Stomach (tissue), 9 donors: ENCODE data around the gene AIG1. TPM values are rescaled to one million over a fixed set of nuclear protein-coding genes. Genes with fewer than 3 reads are reported as not detected.

ENCODE experiments used
- DNase-seq, 2 donors: peaks; one replicate each; pipeline versions ENCODE4 v3.0.0 to v3.0.0-alpha.2; 2013 to 2019
- H3K27ac ChIP-seq, 5 donors: fragments of 200-600 bp in 4 of 5; sonication (generic) in 4 of 5; one replicate each; pipeline ENCODE4 v1.5.1; 2013 to 2019; ENCODE audit warnings: mild to moderate bottlenecking in 1 of 5, moderate library complexity in 1 of 5
- H3K27me3 ChIP-seq, 3 donors: fragments of 200-600 bp; sonication (generic); one replicate each; pipeline ENCODE4 v1.5.1; 2017 to 2019; ENCODE audit warnings: mixed run types in 1 of 3
- H3K36me3 ChIP-seq, 4 donors: fragments of 200-600 bp; sonication (generic); 1 replicate in 3 of 4; 2 replicates in 1 of 4; pipeline ENCODE4 v1.5.1; 2016 to 2019
- H3K4me1 ChIP-seq, 4 donors: fragments of 200-600 bp; sonication (generic); one replicate each; pipeline ENCODE4 v1.5.1; 2016 to 2019
- H3K4me3 ChIP-seq, 4 donors: fragments of 200-600 bp; sonication (generic) in 3 of 4; one replicate each; pipeline ENCODE4 v1.5.1; 2016 to 2019; ENCODE audit warnings: mild to moderate bottlenecking in 1 of 4
- H3K9me3 ChIP-seq, 4 donors: fragments of 200-600 bp; sonication (generic); one replicate each; pipeline ENCODE4 v1.5.1; 2016 to 2019
- EP300 ChIP-seq: sonication (generic); formaldehyde crosslinking; IDR thresholded peaks from one replicate; pipeline ENCODE4 v1.6.1; 2017; ENCODE audit warnings: antibody characterized with exemption
- POLR2A ChIP-seq, 4 donors: fragments of 450-650 bp; IDR thresholded peaks; one replicate each; pipeline ENCODE4 v1.6.1; 2016; ENCODE audit warnings: antibody characterized with exemption in 4 of 4, control low read depth in 2 of 4, mild to moderate bottlenecking in 1 of 4, moderate library complexity in 1 of 4
- POLR2AphosphoS5 ChIP-seq, 3 donors: sonication (generic); formaldehyde crosslinking; IDR thresholded peaks; one replicate each; pipeline ENCODE4 v1.6.1; 2016; ENCODE audit warnings: antibody characterized with exemption in 3 of 3
- WGBS, 5 donors: extraction: QIAGEN DNeasy Blood & Tissue Kit in 3 of 5; methylation state at CpG; one replicate each; pipeline versions ENCODE4 v1.1.5 to v1.1.7; 2013 to 2018; 5-methylcytosine and 5-hydroxymethylcytosine counted together
- intact Hi-C: fragments of 100-400 bp; cut with DNase I; formaldehyde crosslinking; loops from one replicate; pipeline ENCODE4 v1.15.1; 2023; ENCODE audit warnings: low total_unique reads
- polyA plus RNA-seq, 3 donors: library from polyadenylated mRNA; stranded (reverse); fragments of 200-250 nt; gene quantifications; one replicate each; pipeline ENCODE4 v1.2.3, GENCODE V29; 2013
- total RNA-seq, 5 donors: library from RNA; depleted of rRNA; stranded (reverse); fragments of >200 nt; gene quantifications; one replicate each; pipeline versions ENCODE4 v1.1.0 to v1.2.3, GENCODE V29; 2014 to 2016
- TF ChIP-seq, protein P1 (sequence below), 7 experiments: fragments of 450-650 bp in 4 of 7; fragments of 200-600 bp in 3 of 7; sonication (generic) in 3 of 7; IDR thresholded peaks; one replicate each; pipeline ENCODE4 v1.5.1; 2016 to 2019; ENCODE audit warnings: antibody characterized with exemption in 7 of 7, control low read depth in 2 of 7, mild to moderate bottlenecking in 1 of 7
- donor health status: healthy with polysubstance abuse.
- donor health status: Bipolar disorder and iron deficiency.
- donor health status: healthy.

AIG1 gene
- total and polyA plus RNA-seq, 8 donors: 10.8 to 220 (median 29.7) TPM; not detected in 1

DNA sequence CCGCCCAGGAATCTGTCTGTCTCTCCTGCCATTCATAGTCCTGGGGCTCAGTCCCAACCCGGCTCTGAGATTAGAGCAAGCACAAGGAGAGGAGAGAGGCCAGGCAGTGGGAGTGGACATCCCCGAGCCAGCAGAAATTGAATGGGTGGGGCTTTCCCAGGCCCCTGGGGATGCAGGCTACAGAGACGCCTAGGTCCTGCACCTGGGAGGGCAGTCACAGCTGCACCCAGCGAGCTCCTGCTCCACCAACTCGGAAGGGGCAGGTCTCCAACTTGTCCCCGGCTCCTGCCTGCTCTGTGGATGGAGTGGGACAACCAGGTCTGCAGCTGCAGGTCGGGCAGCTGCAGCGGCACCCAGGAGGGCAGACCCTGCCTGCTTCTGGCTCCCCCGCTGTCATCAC lies 11.1 kb upstream of the AIG1 start:
- H3K9me3 ChIP-seq: no peaks in the 10 kb centered on the region
- no peaks in the 10 kb centered on the region for H3K36me3 ChIP-seq
- TF ChIP-seq, protein P1, sequence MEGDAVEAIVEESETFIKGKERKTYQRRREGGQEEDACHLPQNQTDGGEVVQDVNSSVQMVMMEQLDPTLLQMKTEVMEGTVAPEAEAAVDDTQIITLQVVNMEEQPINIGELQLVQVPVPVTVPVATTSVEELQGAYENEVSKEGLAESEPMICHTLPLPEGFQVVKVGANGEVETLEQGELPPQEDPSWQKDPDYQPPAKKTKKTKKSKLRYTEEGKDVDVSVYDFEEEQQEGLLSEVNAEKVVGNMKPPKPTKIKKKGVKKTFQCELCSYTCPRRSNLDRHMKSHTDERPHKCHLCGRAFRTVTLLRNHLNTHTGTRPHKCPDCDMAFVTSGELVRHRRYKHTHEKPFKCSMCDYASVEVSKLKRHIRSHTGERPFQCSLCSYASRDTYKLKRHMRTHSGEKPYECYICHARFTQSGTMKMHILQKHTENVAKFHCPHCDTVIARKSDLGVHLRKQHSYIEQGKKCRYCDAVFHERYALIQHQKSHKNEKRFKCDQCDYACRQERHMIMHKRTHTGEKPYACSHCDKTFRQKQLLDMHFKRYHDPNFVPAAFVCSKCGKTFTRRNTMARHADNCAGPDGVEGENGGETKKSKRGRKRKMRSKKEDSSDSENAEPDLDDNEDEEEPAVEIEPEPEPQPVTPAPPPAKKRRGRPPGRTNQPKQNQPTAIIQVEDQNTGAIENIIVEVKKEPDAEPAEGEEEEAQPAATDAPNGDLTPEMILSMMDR (IDR thresholded peaks at IDR 0.05): no peak
- TF ChIP-seq EP300: no peak
- no peak for TF ChIP-seq POLR2A (IDR thresholded peaks at IDR 0.05)
- no peak for TF ChIP-seq POLR2AphosphoS5 (IDR thresholded peaks at IDR 0.05)
- 89 to 93% (median 91%) methylated on average over 5 to 10 of the region's 10 CpGs for WGBS, 5 donors
- intact Hi-C loops: loop anchor here (10.0 kb wide), 1 partner anchor 95 kb away; no protein-coding TSS in a partner anchor
- no peak for DNase-seq
- no peaks in the 10 kb centered on the region for H3K27me3 ChIP-seq
- H3K4me3 ChIP-seq: no peak overlapping the region
- H3K27ac ChIP-seq: no peak overlapping the region
- no peaks in the 10 kb centered on the region for H3K4me1 ChIP-seq

DNA sequence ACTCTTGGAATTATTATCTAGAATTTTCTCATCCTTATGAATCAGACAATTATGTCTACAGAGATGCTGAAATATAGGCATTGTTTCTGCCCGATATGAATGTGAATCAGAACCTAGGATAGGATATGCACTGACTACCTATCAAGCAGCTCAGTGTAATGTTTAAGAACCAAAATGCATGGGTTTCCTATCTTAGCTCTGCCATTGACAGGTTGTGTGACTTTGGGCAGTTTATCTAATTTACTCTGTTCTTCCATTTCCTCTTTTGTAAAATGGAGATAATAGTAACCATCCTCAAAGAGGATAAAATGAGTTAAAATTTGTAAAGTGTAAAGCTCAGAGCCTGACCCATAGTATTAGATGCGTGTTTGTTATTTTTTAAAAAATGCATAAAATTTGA lies 10.2 kb upstream of the AIG1 start:
- Histone ChIP-seq H3K4me3 (no peak overlapping the region), H3K36me3 (no peaks in the 10 kb centered on the region), H3K4me1 (no peaks in the 10 kb centered on the region), H3K27me3 (no peaks in the 10 kb centered on the region), H3K9me3 (no peaks in the 10 kb centered on the region), H3K27ac (no peak overlapping the region)
- DNase-seq: no peak
- TF ChIP-seq POLR2A (IDR thresholded peaks at IDR 0.05): no peak
- TF ChIP-seq, protein P1 (IDR thresholded peaks at IDR 0.05): no peak
- no peak for TF ChIP-seq EP300
- TF ChIP-seq POLR2AphosphoS5 (IDR thresholded peaks at IDR 0.05): no peak
- 93 to 96% (median 96%) methylated on average over 2 of the region's 2 CpGs for WGBS, 5 donors
- intact Hi-C loops: loop anchor here (10.0 kb wide), 1 partner anchor 96 kb away; no protein-coding TSS in a partner anchor

DNA sequence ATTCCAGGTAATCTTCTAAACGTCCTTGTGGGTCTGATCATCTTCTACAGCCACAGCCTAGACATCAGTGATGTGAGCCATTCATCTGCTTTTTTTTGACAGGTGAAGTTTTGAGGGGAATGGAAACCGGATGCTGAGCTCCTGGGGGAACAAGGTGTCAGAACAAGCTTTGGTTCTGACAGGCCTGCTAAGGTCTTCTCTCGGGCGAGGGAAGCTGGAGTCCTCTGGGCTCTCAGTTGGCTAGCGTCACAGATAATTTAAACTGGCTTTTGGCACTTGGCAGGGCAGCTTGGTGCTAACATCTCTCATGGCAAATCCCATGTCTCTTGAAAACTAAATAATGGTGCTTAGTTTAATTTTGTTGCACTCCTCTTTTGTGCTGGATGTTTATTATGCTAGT lies 8.4 kb upstream of the AIG1 start:
- TF ChIP-seq, protein P1 (IDR thresholded peaks at IDR 0.05): no peak
- Histone ChIP-seq H3K36me3 (no peaks in the 10 kb centered on the region), H3K4me3 (no peak overlapping the region), H3K9me3 (no peaks in the 10 kb centered on the region), H3K27me3 (no peaks in the 10 kb centered on the region), H3K4me1 (no peaks in the 10 kb centered on the region), H3K27ac (no peak overlapping the region)
- no peak for DNase-seq
- WGBS, 5 donors: 53 to 85% (median 74%) methylated on average over 5 of the region's 5 CpGs
- intact Hi-C loops: loop anchor here (10.0 kb wide), 1 partner anchor 97 kb away; no protein-coding TSS in a partner anchor

DNA sequence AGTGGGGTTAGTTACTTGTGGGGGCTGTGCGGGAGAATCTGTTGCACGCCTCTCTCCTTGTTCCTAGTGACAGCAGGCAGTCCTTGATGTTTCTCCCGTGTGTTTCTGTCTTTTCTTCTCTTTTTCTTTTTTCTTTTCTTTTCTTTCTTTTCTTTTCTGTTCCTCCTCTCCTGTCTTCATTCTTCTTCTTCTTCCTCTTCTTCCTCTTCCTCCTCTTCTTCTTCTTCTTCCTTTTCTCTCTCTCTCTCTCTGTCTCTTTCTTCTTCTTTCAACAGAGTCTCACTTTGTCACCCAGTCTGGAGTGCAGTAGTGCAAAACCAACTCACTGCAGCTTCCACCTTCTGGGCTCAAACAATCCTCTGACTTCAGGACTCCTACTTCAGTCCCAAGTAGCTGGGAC lies 6.8 kb upstream of the AIG1 start:
- no peak for DNase-seq
- WGBS, 5 donors: 67 to 95% (median 88%) methylated on average over 3 of the region's 3 CpGs
- TF ChIP-seq POLR2A (IDR thresholded peaks at IDR 0.05): no peak
- TF ChIP-seq POLR2AphosphoS5 (IDR thresholded peaks at IDR 0.05): no peak
- TF ChIP-seq EP300: no peak
- TF ChIP-seq, protein P1 (IDR thresholded peaks at IDR 0.05): no peak
- Histone ChIP-seq H3K9me3 (no peaks in the 10 kb centered on the region), H3K4me1 (no peaks in the 10 kb centered on the region), H3K27ac (no peak overlapping the region), H3K36me3 (no peaks in the 10 kb centered on the region), H3K27me3 (no peaks in the 10 kb centered on the region), H3K4me3 (no peak overlapping the region)
- intact Hi-C loops: loop anchor here (10.0 kb wide), 1 partner anchor 99 kb away; no protein-coding TSS in a partner anchor
